ENCODE data around the gene CECR2.

The CECR2 gene

DNA sequence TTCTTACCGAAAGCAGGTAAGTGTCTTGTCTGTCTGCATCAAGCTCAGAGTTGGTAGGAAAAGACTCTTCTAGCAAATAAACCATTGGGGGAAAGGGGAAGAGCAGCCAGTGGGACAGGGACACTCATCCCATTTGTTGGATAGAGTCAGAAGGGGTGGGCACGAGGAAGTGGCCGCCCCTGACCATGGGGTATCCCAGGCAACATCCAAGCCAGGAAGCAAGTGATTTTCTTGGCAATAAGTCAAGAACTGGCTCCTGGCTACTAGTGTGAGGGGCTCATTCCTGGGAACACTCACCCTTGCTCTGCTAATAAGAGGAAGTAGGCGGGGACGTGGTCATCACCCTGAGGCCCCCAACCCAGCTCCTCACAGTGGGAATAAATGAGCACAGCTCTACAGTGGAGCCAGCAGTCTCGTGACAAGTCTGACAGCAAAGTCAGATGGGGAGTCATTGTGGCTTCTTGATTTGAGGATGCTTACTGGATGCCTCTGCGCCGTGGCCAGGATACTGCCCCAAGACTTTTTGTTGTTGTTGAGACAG lies 200.8 kb downstream of the CECR2 start:
- DNase-seq (ENCODE audit: low read depth in 2 of 2) = no peak

DNA sequence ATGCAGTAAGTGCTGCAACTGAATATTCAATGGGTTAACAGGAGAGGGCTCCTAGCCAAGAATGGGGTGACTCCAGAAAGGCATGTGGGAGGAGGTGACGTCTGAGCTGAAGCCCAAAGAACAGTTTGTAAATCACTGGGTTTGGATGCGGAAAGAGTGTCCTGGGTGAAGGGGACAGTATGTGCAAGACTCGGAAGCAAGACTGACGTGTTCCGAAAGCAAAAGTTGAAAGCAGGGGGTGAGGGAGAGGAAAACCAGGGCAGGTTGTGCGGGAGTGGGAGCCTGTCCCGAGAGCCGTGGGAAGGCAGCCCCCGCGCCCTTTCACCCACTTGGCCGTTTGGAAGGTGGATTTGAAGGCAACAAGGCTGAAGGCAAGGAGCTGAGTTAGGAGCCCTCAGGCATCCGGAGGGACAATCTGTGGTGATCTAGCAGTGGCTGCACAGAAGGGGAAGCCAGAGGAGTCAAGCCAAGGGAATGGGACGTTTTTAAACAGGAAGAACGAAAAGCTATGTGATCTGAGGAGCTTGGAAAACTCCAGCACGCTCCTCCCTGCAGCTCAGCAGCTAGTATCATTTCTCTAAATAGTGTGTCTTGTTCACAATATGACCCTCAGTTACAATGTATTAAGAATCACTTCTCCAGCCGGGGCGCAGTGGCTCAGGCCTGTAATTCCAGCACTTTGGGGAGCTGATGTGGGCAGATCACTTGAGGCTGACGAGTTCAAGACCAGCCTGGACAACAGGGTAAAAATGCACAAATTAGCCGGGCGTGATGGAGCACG lies 201.8 kb downstream of the CECR2 start:
- DNase-seq (ENCODE audit: low read depth in 2 of 2) = no peak

DNA sequence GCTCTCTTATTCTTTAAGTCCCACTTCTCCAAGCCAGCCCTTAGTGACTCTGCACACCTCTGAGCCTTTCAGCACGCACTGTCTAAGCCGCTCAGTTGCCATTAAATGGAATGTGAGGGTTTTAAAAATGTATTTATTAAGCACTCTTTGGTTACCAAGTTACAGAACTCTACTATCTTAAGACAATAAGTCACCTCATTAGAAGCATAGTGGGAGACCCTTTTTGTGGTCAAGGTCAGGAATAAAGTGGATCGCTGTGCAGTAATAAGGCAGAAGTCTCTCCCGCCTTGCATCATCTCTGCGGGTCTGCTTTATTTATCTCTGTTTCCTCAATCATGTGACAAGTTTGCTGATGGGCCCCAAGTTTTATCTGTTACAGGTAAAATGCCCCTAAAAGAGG lies 205.9 kb downstream of the CECR2 start:
- no peak for DNase-seq (ENCODE audit: low read depth in 2 of 2)

DNA sequence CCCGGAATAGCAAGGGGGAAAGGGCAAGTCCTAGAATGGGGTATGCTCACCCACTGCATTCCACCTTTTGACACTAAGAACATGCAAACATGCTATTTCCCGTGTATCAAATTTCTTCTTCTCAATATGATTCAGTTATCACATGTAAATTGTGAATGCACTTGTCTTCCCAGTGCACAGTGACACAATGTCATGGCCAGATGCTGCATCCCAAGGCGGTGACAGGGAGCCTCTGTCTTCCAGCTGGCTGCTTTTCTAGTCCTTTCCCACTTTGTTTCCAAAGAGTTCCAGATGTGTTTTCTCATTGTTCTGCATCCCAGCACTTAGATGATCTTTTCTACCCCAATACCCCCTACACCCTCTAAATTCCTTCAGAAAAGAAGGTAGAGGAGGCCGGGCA lies 206.4 kb downstream of the CECR2 start:
- DNase-seq (ENCODE audit: low read depth in 2 of 2) = no peak

DNA sequence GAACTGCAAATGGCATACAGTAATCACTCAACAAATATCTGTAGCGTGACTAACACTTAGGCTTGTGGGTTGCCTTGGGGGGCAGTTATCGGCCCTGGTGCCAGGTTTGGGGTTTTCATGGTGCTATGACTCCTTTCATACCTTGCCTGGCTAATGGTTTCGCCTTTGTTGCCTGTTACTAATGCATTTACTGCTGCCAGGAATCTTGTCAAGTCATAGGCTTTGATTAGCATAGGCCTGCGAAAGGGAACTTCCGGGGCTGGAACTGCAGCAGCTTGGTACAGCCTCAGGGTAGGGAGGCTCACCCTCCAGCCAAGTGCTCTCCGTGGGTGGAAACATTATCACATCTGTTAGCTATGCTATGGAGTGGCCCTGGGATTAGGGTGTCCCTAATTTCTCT lies 207.2 kb downstream of the CECR2 start:
- DNase-seq (ENCODE audit: low read depth in 2 of 2) = no peak

DNA sequence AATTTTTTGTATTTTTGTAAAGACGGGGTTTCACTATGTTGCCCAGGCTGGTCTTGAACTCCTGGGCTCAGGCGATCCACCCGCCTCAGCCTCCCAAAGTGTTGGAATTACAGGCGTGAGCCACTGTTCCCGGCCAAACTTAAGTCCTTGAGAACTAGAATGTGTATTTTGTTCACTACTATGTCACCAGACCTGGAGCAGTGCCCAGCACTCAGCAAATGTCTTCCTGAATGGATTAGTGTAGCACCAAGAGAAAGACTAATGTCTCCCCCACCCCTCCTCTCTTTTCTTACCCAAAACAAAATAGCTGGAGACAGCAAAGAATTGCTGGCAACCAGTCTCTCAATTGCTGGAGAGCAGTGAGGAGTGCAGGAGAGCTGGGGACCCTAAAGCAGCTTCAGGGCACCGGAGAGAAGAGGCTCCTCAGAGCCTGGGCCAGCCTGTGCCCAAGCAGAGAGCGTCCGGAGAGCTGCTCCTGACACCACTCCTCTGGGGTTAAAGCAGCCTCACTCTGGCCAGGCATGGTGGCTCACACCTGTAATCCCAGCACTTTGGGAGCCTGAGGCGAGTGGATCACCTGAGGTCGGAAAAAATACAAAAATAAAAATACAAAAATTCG lies 209.0 kb downstream of the CECR2 start:
- DNase-seq (ENCODE audit: low read depth in 2 of 2) = no peak

DNA sequence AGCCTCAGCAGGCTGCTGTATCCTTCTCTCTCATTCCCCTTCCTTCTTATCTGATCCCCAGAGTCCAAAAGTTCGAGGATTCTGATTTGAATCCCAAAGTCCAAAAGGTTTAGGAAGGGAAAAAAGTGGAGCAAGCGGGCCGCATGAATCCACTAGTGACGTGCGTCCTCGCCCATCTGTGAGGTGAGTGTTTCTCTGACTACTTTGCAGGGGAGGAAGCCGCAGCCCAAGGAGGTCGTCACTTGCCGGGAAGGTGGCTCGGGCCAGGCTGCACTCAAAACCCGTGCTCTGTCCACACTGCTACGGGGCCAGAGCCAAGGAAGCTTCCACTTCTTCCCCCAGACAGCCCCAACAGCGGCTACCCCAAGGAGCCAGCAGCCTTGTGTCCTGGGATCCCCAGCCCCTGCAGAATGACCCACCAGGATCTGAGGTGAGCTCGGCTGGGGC lies 210.3 kb downstream of the CECR2 start:
- DNase-seq (ENCODE audit: low read depth in 2 of 2) = no peak

DNA sequence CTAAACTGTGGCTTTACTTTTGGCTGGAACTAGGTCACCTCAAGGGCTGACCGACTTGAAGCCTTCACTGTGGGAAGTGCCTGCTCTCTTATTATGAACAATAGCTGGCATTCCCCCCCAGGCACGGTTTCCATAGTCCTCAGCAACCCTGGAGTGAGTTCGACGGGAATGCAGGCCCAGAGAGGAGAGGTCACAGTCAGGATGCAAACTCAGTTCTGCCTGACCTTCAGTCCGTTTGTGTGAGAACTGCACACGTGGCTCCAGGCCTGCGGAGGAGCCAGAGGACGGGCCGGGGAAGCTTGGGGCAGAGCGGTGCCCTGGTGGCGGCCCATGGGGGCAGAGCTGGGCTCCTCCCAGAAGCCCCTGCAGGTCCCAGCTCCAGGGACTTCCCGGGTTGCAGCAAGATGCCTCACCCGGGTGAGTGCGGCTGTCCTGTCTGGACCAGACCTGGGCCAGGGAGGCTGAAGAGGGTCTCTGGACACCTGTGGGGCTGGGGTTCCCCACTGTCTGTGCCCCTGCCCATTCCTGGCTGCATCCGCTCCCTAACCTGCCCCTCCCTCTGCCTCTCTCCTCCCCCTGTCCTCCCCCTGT lies 211.3 kb downstream of the CECR2 start:
- DNase-seq (ENCODE audit: low read depth in 2 of 2) = no peak

DNA sequence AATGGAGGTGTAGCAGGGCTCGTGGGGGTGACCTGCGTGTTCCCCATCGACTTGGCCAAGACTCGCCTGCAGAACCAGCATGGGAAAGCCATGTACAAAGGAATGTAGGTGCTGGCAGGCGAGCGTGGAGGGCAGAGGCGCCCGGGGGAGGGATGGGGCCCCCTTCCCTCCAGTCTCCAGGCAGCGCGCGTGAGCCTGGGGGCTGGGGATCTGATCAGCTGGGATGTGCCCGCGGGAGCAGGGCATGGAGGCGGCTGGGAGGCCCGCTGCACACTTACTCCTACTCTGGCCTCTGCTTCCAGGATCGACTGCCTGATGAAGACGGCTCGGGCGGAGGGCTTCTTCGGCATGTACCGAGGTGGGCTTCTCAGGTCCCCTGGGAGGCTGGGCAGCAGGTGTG lies 211.8 kb downstream of the CECR2 start:
- no peak for DNase-seq (ENCODE audit: low read depth in 2 of 2)

DNA sequence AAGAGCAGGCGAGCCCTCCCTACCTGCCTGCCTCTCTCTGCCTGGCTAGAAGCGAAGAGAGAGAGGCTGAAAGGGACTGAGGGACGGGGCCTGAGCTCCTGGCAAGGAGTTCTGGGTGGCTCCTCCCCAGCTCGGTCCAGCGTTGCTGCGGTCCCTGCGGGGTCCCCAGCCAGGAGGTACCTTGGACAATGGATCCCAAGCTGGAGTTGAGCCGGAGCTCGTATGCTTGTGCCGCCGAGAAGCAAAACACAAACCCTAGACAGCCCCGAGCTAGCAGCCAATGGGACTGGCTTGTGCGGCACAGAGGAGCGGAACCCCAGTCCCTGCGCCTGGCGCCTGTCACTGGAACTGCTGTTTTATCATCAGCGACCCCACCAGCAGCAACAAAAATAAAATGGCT lies 212.4 kb downstream of the CECR2 start:
- no peak for DNase-seq (ENCODE audit: low read depth in 2 of 2)

DNA sequence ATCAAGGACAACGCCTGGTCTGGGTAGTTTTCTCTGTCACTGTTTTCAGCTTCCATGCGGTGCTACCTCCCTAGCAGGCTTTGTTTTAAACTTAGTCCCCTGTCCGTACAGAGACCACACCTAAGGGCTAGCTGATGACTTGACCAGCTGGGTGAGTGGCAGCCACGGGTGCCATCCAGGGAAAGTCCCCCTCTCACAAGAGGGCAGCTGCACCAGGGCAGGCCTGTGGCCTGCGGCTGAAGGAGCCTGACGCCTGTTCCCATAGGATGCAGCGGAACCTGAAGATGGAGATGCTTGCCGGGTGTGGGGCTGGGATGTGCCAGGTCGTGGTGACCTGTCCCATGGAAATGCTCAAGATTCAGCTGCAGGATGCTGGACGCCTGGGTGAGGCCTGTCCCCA lies 213.9 kb downstream of the CECR2 start:
- DNase-seq (ENCODE audit: low read depth in 2 of 2) = no peak

DNA sequence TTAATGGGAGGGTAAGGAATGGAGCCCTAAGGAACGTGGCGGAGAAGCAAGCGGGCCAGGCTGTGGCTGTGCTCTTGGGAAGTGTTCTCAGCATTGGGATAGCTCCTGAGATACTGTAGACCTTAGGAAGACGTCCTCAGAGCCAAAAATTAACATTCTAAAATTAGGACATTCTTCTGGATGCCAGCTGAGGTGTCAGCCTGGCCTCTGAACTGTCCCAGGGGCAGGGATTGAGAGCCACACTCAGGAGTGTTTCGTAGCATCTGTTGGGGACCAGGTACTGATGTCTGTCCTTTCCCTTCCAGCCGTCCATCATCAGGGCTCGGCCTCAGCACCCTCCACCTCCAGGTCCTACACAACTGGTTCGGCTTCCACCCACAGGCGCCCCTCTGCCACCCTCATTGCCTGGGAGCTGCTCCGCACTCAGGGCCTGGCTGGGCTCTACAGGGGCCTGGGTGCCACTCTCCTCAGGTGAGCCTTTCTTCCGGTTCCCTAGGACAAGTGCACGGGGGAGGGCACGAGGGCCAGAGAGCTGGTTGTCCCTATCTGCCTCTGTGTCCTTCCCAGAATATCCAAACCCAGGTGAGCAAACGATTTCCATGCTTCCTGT lies 217.7 kb downstream of the CECR2 start:
- DNase-seq (ENCODE audit: low read depth in 2 of 2) = no peak

DNA sequence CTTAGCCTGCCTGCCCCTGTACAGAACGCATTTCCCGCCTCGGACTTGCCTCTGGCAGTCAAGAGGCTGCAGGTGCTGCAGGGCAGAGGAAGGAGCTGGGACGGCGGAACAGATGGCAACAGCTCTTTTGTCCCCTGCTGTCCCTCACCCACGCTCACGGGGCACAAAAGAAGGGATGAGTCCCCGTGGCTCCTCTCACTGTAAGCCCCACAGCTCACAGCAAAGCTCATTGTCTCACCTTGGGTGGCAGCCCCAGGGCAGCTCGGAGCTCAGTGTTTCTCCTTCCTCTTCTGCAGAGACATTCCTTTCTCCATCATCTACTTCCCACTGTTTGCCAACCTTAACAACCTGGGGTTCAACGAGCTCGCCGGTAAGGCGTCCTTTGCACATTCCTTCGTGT lies 218.4 kb downstream of the CECR2 start:
- DNase-seq (ENCODE audit: low read depth in 2 of 2) = no peak

DNA sequence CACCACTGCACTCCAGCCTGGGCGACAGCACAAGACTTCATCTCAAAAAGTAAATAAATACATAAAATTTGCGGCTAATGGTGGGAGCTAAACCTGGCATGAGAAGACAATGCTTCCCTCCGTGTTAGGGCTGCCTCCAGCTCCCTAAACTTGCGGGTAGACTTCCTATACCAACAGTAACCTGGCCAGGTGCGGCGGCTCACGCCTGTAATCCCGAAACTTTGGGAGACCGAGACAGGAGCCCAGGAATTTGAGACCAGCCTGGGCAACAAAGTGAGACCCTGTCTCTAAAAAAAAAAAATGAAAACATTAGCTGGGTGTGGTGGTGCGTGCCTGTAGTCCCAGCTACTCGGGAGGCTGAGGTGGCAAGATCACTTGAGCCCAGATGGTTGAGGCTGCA lies 219.3 kb downstream of the CECR2 start:
- DNase-seq (ENCODE audit: low read depth in 2 of 2) = no peak

DNA sequence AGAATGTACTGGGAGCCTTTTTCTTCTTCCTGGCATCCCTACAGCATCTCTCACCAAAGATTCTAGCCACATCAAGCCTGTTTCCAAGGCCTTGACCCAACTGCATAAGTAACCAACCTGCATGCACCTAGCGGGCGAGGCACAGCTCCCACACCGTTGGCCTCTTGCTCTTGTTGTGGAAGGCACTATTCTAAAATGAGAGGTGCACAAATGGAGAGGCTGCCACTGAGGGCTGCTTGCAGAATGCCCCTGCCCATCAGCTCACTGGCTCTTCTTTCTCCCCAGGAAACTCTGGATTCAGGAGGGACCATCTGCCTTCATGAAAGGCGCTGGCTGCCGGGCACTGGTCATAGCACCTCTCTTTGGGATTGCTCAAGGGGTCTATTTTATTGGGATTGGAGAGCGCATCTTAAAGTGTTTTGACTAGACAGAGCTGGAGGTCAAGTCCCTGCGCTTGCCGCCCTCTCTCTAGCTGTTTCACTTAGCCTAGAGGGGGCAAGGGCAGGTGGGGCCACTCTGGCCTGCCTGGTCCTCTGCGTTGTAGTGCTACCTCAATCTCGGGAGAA lies 220.6 kb downstream of the CECR2 start:
- no peak for DNase-seq (ENCODE audit: low read depth in 2 of 2)

DNA sequence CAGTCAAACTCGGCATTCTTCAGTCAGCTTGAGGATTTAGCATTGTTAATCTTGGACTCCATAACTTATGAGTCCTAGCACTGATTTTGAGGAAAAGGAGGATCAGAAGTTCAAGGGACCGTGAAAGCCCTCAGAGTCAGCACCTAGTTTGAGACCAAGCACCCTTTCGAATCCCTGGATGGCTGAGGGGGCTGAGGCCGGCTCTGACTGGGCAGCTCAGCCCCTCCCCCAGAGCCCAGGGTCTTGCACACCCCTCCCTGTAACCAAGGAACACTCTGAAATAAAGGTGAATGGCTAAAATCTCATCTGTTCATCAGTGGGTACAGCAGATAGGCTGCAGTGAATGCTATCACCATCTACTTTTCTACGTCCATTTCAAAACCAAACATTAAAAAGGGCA lies 221.3 kb downstream of the CECR2 start:
- no peak for DNase-seq (ENCODE audit: low read depth in 2 of 2)

DNA sequence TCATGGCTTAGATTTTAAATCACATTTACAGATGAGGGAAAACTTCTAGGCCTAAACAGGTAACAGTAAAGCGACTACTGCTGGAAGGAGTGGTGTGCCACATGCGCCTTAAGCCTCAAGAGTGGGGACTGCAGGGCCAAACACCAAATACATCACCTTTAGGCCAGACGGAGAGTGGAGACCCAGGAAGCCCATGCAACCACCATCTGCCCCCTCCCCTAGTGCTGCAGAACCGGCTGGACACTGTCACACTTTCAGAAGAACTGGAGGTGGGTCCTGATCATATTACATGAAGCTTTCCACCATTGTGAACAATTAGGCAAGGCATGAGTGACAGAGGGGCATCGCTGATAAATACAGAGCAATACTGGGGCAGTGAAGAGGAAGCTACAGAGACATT lies 222.9 kb downstream of the CECR2 start:
- no peak for DNase-seq (ENCODE audit: low read depth in 2 of 2)

DNA sequence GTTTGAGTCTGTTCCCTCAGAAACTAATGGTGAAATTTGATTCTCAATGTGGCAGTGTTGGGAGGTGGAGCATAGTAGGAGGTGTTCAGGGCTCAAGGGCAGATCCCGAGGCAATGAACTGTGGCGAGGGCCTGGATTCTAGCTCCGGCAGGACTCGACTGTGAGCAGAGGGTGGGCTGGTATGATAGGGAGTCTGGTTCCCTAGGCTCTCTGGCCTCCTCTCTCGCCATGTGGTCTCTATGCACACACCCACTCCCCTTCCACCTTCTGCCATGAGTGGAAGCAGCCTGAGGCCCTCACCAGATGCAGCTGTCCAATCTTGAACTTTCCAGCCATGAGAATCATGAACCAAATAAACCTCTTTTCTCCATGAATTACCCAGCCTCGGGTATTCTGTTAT lies 227.0 kb downstream of the CECR2 start:
- DNase-seq (ENCODE audit: low read depth in 2 of 2) = no peak

DNA sequence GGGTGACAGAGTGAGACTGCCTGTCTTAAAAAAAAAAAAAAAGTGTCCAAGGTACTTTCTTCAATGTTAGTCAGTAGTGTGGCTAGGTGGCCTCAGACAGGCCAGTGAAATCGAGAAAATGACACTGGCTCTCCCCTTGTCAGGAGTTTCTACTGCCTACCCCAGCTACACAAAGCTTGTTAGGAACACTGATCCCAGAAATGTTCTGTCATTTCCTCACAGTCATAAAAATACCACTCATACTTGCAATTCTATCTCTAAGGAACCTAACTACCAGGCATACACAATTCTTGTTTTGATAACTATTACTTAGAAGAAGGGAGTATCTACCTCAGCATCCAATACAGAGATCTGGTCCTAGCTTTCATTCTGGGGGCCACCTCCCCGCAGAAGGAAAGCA lies 228.0 kb downstream of the CECR2 start:
- no peak for DNase-seq (ENCODE audit: low read depth in 2 of 2)

DNA sequence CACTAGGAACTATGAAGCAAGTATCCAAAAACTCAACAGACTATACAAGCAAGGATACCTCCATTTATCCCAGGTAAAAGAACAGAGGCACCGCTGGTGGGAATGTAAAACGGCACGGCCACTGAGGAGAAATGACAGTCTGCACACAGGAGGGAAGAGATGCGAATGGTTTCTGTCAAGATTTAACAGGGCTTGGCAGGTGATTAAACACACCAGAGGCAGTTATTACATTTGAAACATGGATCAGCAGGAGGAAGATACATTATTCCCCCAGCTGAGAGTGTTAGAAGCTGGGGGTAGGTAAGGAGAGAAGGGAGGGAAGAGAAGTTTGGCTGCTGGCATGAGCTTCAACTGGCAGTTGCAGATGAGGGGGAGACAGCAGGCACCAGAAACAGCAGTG lies 229.1 kb downstream of the CECR2 start:
- no peak for DNase-seq (ENCODE audit: low read depth in 2 of 2)

DNA sequence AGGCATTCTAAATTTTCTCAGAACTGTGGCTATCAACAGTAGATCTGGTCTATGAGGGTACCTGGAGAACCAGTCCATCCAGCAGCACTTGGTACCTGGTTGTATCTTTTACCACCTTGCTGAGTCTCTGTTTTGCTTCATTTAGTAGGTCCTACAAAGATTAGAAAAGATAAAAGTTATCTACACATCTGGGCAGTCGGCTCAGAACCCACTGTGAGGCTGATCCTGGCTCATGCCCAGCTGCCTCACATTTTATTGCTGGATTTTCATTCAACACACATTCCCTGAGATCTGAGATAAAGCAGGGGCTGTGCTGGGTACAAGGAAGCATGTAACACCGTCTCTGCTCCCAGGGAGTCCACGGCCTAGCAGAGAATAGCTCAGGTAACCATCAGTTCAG lies 231.8 kb downstream of the CECR2 start:
- no peak for DNase-seq (ENCODE audit: low read depth in 2 of 2)

DNA sequence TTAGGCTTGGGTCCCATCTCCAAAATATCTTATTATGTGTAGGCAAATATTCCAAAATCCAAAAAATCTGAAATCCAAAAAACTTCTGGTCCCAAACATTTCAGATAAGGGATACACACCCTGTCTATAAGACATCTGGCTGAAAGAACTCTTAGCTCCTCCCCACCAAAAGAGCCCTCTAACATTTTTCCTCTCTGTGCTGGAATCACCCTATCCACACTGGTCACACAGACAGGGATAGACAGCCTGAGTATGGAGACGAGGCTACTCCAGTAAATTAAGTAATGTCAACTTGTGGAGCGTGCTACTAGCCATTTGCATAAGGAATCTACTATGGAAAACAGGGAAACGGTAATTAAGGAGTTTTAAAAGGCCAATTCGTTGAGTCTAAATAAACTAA lies 234.4 kb downstream of the CECR2 start:
- no peak for DNase-seq (ENCODE audit: low read depth in 2 of 2)

Data from stimulated activated CD4-positive, alpha-beta T cell treated with anti-CD3 and anti-CD28 coated beads, Interleukin-1b, Interleukin-23, amount 100 ng/mL, for 4 hours (primary cell).